Stimulated activated effector memory CD8-positive, alpha-beta T cell treated with anti-CD3 and anti-CD28 coated beads, Interleukin-12 subunit alpha, Interleukin-12 subunit beta, amount 100 ng/mL, for 72 hours (primary cell): ENCODE data around the gene MCTS1.
A peak's percentile ranks its signal among the peaks of the same experiment; 100 is the strongest.
"Not testable (repeated sequence)": the region's sequence is repeated elsewhere in the genome, so short reads cannot be mapped to it uniquely, and the experiment has no call there.

Experiments used
- ATAC-seq: fragments of 150-1000 bp; cut with Tn5 transposase; 2 replicates; pipeline ENCODE4 v1.10.0; 2021
- DNase-seq, 2 donors: peaks; one replicate each; pipeline ENCODE4 v3.0.0; 2021 to 2022; ENCODE audit warnings: low spot score in 2 of 2
- H3K27ac Mint-ChIP-seq: one replicate; pipeline ENCODE4 v1.8.0; 2022; ENCODE audit warnings: mild to moderate bottlenecking, mixed read lengths
- H3K36me3 Mint-ChIP-seq: one replicate; pipeline ENCODE4 v1.8.0; 2022; ENCODE audit warnings: mild to moderate bottlenecking, mixed read lengths
- H3K4me1 Mint-ChIP-seq: one replicate; pipeline ENCODE4 v1.8.0; 2022; ENCODE audit warnings: mixed read lengths
- H3K4me3 Mint-ChIP-seq: one replicate; pipeline ENCODE4 v1.8.0; 2022; ENCODE audit warnings: mild to moderate bottlenecking, mixed read lengths
- H3K9me3 Mint-ChIP-seq: one replicate; pipeline ENCODE4 v1.8.0; 2022; ENCODE audit warnings: mixed read lengths

MCTS1 gene, protein sequence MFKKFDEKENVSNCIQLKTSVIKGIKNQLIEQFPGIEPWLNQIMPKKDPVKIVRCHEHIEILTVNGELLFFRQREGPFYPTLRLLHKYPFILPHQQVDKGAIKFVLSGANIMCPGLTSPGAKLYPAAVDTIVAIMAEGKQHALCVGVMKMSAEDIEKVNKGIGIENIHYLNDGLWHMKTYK

DNA sequence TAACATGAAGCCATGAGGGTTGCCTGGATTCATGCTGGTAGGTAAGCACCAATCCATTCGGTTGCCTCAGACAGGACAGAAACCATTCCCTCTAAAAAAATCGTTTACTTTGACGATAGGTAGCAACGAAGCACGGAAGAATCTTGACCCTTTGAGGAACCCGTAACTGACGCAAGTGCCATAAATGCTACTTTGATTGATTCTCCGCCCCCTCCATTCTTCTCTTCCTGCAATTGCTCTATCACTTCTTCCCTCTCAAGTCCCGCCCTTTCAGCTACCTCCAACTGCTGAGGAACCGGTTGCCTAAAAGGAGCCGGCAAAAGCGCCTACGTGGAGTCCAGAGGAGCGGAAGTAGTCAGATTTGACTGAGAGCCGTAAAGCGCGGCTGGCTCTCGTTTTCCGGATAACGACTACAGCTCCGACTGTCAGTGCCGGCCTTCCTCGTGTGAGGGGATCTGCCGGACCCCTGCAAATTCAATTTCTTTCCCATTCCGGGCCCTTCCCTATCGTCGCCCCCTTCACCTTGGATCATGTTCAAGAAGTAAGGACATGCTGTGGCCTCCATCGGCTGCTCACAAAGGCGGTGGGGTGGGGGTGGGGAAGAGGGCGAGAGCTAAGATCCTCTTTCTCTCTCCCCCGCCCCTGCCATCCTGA, at the start of gene MCTS1:
MCTS1 (plus strand) TSS at position 395 of the 654 bp plus-strand sequence; CDS start at position 531, 136 bp downstream.
- peaks cover 7% of the 10 kb centered on the region for H3K4me1 Mint-ChIP-seq
- peak within 1 kb of the TSS; percentile 98 for H3K4me3 Mint-ChIP-seq
- peak; percentile 40 to 77 for DNase-seq
- H3K9me3 Mint-ChIP-seq = no peaks in the 10 kb centered on the region
- peak; percentile 98 for ATAC-seq
- peaks cover 27% of the 10 kb centered on the region for H3K36me3 Mint-ChIP-seq
- peak within 1 kb of the TSS; percentile 98 for H3K27ac Mint-ChIP-seq

- peaks cover 56% of the 10 kb centered on the region for H3K36me3 Mint-ChIP-seq
- no peak overlapping the region for H3K4me3 Mint-ChIP-seq
- H3K4me1 Mint-ChIP-seq = no peaks in the 10 kb centered on the region
- no peak for DNase-seq
- H3K9me3 Mint-ChIP-seq = no peaks in the 10 kb centered on the region
- no peak for ATAC-seq
- H3K27ac Mint-ChIP-seq = no peak overlapping the region
These were observed 47.6 kb upstream of the MCTS1 start for GRCh38 chrX:120556251-120556650.

- Mint-ChIP-seq H3K4me1 (peaks cover 7% of the 10 kb centered on the region), H3K36me3 (peaks cover 42% of the 10 kb centered on the region), H3K9me3 (no peaks in the 10 kb centered on the region), H3K4me3 (peak overlapping the region; percentile 96), H3K27ac (peak overlapping the region; percentile 95)
- DNase-seq = no peak
- ATAC-seq = no peak
These were observed 44.1 kb upstream of the MCTS1 start for GRCh38 chrX:120559804-120560203.

DNA sequence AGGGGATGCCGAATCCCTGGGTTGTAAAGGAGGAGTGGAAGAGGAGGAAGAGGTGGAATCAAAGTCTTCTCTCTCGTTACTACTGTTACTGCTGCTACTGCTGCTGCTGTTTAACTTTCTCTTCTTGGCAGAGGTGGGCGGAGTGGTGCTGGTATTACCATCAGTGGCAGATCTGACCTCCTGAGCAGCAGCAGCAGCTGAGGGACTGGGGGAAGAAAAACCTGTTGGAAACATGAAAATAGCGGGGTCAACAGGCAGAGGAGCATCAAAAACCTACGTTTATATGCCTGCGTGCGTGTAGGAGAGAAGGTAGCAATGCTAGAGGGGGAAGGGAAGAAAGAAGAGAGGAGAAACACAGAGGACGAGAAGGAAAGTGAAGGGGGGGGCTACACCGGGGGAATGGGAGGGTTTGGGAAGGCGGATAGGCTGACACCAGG, 43.5 kb upstream of the MCTS1 start:
- Mint-ChIP-seq H3K4me3 (peak overlapping the region; percentile 96), H3K27ac (peak overlapping the region; percentile 95), H3K36me3 (peaks cover 35% of the 10 kb centered on the region), H3K9me3 (no peaks in the 10 kb centered on the region), H3K4me1 (peaks cover 7% of the 10 kb centered on the region)
- ATAC-seq (peak; percentile 78), DNase-seq (peak; percentile 10 to 63)

GRCh38 chrX:120560842-120561633, 42.9 kb upstream of the MCTS1 start, which contains the start of gene CUL4B:
Gene CUL4B (minus strand): TSS chrX:120560962. CDS start chrX:120560638, 324 bp downstream.
- H3K4me3 Mint-ChIP-seq = peak within 1 kb of the TSS; percentile 96
- peak within 1 kb of the TSS; percentile 95 for H3K27ac Mint-ChIP-seq
- no peaks in the 10 kb centered on the region for H3K9me3 Mint-ChIP-seq
- H3K36me3 Mint-ChIP-seq = peaks cover 31% of the 10 kb centered on the region
- peak; percentile 93 for ATAC-seq
- peak; percentile 68 to 90 for DNase-seq
- H3K4me1 Mint-ChIP-seq = peaks cover 7% of the 10 kb centered on the region

DNA sequence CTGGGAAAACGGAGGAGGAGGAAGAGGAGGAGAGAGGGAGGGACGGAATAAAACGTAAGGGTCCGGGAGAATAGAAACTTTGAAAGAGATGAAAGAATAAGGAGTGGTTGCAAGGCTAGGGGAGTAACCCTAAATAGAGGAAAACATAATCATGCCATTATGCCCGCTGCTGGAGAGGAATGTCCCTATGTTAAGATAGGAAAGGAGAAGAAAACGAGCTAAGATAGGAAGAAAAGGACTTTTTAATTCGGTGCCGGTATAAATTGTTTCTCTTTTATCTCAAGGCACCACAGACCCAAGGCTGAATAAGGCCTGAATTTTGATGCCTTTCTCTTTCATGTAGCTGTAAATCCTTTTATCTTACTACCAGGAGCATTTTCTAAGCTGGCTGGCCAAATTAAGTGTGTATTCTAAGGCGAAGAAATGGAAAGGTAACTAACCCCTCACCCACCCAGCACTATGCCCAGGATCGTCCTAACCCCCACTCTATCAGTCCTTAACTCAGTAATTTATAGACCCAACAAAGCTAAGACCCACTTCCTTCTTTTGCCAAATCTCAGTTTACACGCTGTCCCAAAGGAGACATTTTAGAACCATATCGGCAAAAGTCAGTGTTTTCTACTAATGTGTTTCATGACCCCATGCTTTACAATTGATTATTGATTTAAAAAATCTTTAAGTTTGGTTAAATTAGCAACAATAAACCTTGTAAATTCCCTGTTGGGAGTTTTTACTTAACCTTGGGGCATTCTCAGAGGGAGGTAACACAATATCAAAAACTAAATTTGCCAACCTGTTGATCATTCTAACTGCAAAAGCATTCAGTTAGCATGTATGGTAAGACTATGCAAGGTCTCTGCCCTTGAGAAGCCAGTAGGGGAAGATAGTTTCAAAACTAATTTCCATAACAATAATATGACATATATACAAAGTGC, 42.0 kb upstream of the MCTS1 start:
- Mint-ChIP-seq H3K4me1 (peaks cover 7% of the 10 kb centered on the region), H3K4me3 (peak overlapping the region; percentile 96), H3K9me3 (no peaks in the 10 kb centered on the region), H3K36me3 (peaks cover 23% of the 10 kb centered on the region), H3K27ac (peak overlapping the region; percentile 95)
- no peak for DNase-seq
- no peak for ATAC-seq

- H3K36me3 Mint-ChIP-seq = peaks cover 17% of the 10 kb centered on the region
- peaks cover 7% of the 10 kb centered on the region for H3K4me1 Mint-ChIP-seq
- H3K4me3 Mint-ChIP-seq = no peak overlapping the region
- no peaks in the 10 kb centered on the region for H3K9me3 Mint-ChIP-seq
- ATAC-seq (no peak), DNase-seq (no peak)
- H3K27ac Mint-ChIP-seq = no peak overlapping the region
These were observed 41.4 kb upstream of the MCTS1 start for GRCh38 chrX:120562569-120562926.

DNA sequence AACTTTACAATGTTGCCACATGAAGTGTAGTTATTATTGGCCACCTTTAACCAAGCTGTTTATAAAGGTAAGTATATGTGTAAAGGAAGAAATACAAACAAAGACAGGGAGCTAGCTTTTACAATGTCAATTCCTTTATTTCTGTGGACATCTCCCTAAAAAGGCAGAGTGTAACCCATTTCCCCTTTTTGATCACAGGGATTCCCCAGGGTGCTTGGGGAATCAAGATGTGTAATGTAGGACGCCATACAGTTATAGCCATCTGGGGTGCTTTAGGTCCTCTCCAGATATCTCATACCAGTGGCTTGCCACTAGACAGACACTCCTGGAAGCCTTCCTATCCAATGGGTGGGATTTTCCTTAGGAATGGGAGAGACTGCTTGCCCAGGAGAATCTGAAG, 39.0 kb upstream of the MCTS1 start:
- DNase-seq (no peak), ATAC-seq (no peak)
- H3K36me3 Mint-ChIP-seq = peaks cover 17% of the 10 kb centered on the region
- H3K4me1 Mint-ChIP-seq = peaks cover 7% of the 10 kb centered on the region
- H3K9me3 Mint-ChIP-seq = no peaks in the 10 kb centered on the region
- H3K4me3 Mint-ChIP-seq = no peak overlapping the region
- H3K27ac Mint-ChIP-seq = no peak overlapping the region

DNA sequence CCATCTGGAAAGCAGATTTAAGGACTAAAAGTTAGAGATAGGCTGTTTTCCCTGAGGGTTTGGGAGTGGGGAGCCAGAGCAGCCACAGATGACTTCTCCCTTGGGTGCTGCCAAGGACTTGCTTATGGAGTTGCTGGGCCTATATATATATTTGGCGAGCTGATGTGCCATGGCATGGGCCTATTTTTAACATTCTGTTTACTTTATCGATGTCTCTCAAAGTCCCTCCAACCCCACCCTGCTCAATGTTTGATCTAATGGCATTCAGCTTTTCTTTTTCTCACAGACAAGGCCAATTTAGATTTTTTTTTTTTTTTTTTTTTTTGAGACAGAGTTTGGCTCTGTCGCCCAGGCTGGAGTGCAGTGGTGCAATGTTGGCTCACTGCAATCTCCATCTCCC, 37.1 kb upstream of the MCTS1 start:
- ATAC-seq (no peak), DNase-seq (no peak)
- Mint-ChIP-seq H3K27ac (no peak overlapping the region), H3K9me3 (no peaks in the 10 kb centered on the region), H3K4me3 (no peak overlapping the region), H3K36me3 (no peaks in the 10 kb centered on the region), H3K4me1 (peaks cover 2% of the 10 kb centered on the region)

DNA sequence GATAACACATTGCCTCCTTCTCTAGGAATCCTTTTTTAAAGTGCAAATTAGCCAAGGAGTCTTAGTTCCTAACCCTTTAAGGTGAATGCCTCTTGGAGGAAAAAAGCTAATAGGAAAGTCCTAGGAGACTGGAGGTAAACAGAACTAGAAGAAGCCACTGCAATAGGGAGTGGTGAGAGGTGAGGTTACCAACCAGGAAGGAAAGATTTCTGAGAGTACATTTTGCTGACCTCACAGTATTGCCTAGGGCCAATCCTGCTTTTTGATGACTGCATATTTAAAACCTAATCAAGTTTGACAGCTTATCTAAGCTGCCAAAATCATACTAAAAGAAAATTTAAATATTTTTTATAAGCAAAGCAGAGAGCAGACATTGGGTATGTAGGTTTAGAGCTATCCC, 35.9 kb upstream of the MCTS1 start:
- H3K9me3 Mint-ChIP-seq = no peaks in the 10 kb centered on the region
- no peak for ATAC-seq
- H3K36me3 Mint-ChIP-seq = no peaks in the 10 kb centered on the region
- H3K4me3 Mint-ChIP-seq = no peak overlapping the region
- no peaks in the 10 kb centered on the region for H3K4me1 Mint-ChIP-seq
- DNase-seq = no peak
- H3K27ac Mint-ChIP-seq = no peak overlapping the region

- no peak for ATAC-seq
- no peak overlapping the region for H3K4me3 Mint-ChIP-seq
- H3K4me1 Mint-ChIP-seq = no peaks in the 10 kb centered on the region
- no peaks in the 10 kb centered on the region for H3K9me3 Mint-ChIP-seq
- no peaks in the 10 kb centered on the region for H3K36me3 Mint-ChIP-seq
- DNase-seq = no peak
- no peak overlapping the region for H3K27ac Mint-ChIP-seq
These were observed 35.3 kb upstream of the MCTS1 start for GRCh38 chrX:120568609-120569008.

- no peak for ATAC-seq
- Mint-ChIP-seq H3K27ac (no peak overlapping the region), H3K4me3 (no peak overlapping the region), H3K36me3 (no peaks in the 10 kb centered on the region), H3K4me1 (no peaks in the 10 kb centered on the region), H3K9me3 (no peaks in the 10 kb centered on the region)
- DNase-seq = no peak
These were observed 33.8 kb upstream of the MCTS1 start for GRCh38 chrX:120570011-120570600.

DNA sequence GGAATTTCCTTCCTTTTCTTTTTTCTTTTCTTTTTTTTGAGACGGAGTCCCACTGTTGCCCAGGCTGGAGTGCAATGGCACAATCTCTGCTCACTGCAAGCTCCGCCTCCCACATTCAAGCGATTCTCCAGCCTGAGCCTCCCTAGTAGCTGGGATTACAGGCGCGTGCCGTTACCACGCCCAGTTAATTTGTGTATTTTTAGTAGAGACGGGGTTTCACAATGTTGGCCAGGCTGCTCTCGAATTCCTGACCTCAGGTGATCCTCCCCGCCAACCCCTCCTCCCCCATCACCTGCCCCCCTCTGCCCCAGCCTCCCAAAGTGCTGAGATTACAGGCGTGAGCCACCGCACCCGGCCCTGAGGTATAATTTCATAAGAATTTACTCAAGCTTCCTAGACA, 30.1 kb upstream of the MCTS1 start:
- ATAC-seq, H3K4me3 Mint-ChIP-seq, H3K27ac Mint-ChIP-seq: not testable (repeated sequence)

GRCh38 chrX:120575379-120576114, 28.4 kb upstream of the MCTS1 start:
- no peaks in the 10 kb centered on the region for H3K9me3 Mint-ChIP-seq
- no peaks in the 10 kb centered on the region for H3K36me3 Mint-ChIP-seq
- H3K27ac Mint-ChIP-seq = no peak overlapping the region
- no peak overlapping the region for H3K4me3 Mint-ChIP-seq
- H3K4me1 Mint-ChIP-seq = no peaks in the 10 kb centered on the region
- ATAC-seq (no peak), DNase-seq (no peak)

More for the DNA sequence above, 30.1 kb upstream of the MCTS1 start:
- H3K36me3 Mint-ChIP-seq, DNase-seq, H3K4me1 Mint-ChIP-seq, H3K9me3 Mint-ChIP-seq: not testable (repeated sequence)
